ENCODE data around the gene TREX2.

The TREX2 gene

DNA sequence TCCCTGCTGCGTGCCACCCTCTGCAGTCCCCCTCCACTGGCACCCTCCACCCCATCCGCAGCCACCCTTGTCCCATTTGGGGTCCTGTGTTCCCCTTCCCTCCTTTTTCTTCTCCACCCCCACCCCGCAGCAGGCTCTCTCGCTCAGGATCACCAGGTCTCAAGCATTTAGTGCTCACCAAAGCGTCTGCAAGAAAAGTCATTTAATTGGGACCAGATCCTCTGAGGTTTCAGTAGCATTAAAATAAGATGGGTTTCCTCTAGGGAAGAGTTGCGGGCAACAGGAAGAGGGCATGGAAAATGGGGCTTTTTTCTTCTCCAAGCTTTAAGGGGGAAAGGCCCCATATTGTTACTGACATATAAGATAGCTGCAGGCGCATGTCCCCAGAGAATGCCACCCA is 29.4 kb upstream of the TREX2 start:
- no peak for FAIRE-seq

DNA sequence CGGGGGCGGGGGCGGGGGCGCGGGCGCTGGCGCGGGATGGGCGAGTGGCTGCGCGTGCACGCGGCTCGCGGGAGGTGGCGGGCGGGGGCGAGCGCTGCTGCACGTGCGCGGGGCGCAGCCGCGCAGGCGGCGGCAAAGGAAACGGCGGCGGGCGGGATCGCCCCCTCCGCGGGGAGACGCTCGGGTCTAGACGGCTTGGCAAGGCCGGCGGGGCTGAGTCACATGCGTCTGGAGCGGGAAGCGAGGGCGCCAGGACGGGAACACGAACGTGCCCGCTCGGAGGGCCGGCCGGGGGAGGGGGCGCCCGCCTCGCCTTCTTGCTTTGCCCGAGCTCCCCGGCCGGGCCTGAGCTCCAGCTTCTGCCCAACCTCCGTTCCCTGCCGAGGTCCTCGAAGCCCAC is 28.9 kb upstream of the TREX2 start:
- no peak for FAIRE-seq

GRCh38 chrX:153474266-153474665 is 28.4 kb upstream of the TREX2 start:
- no peak for FAIRE-seq

- no peak for FAIRE-seq
Observed at GRCh38 chrX:153473126-153473525, 27.3 kb upstream of the TREX2 start.

- no peak for FAIRE-seq
Observed at GRCh38 chrX:153471663-153472280, 25.9 kb upstream of the TREX2 start.

GRCh38 chrX:153470411-153471363 is 24.8 kb upstream of the TREX2 start, which contains the start of gene HAUS7:
HAUS7 (minus strand) TSS chrX:153470576; CDS start chrX:153470557, 19 bp downstream.
- no peak for FAIRE-seq

- FAIRE-seq, result no peak
Observed at GRCh38 chrX:153469811-153470410, 24.1 kb upstream of the TREX2 start.

GRCh38 chrX:153468008-153468580 is 22.2 kb upstream of the TREX2 start:
- no peak for FAIRE-seq

DNA sequence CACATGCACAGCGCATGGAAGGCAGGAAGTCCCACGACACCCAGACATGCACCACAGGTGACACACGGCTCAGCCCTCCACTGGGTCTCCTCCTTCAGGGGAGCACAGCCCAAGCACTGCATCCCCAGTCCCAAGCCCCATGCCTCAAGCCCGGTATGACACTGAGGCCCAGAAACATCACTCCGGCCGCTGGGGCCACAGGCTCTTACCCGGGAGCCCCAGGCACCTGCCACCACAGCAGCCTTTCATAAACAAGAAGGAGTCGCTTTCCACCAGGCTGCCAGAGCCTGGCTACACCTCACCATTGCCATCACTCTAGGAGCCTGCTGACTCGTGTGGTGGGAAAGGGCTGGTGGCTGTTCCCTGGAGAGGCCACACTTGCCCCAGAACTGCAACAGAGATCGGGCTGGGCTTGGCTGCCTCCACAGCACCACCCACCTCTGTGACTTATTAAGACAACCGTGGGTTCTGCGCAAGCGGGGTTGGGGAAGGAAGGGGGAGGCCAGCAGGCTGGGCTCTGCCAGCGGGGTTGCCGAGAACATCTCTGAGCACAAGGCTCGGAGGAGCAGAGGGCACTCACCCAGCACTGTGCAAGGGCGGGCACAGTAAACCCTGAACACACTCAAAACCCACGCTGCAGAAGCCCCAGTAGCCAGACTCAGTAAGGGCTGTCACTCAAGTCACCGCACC is 20.0 kb upstream of the TREX2 start:
- FAIRE-seq, result no peak

DNA sequence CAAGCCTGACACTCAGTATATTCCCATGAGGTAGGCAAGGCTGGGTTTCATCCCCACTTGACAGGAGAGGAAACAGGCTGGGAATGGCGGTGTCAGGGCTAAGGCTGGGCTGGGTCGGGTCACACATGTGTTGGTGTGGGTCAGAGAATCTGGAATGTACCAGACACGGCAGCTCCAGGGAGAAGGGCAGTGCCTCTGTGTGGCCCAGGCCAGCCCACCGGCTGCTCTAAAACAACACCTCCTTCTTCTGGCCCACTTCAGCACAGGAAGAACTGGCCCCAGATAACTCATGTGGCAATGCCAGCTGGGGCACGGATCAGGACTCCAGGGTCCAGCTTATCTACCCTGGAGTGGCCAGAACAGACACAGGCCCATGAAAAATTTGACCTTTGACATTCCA is 18.3 kb upstream of the TREX2 start:
- FAIRE-seq, result no peak

DNA sequence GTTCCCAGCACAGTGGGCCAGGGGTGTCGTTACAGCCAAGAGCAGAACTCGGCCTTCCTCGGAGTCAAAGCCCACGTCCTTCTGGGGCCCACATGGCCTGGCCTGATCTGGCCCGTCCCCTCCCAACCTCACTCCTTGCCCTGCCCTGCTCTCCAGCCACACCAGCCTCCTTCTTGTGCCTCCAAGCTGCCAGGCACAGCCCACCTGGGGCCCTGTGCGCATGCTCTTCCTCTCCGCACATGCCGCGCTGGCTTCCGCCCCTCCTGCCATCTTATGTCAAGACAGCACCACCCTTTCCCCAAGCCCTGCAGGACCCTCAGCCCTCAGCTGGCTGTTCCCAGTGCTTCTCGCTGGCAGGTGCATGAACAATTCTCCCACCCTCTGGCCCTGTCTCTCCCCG is 17.7 kb upstream of the TREX2 start:
- no peak for FAIRE-seq

GRCh38 chrX:153463031-153463430 is 17.2 kb upstream of the TREX2 start:
- no peak for FAIRE-seq

DNA sequence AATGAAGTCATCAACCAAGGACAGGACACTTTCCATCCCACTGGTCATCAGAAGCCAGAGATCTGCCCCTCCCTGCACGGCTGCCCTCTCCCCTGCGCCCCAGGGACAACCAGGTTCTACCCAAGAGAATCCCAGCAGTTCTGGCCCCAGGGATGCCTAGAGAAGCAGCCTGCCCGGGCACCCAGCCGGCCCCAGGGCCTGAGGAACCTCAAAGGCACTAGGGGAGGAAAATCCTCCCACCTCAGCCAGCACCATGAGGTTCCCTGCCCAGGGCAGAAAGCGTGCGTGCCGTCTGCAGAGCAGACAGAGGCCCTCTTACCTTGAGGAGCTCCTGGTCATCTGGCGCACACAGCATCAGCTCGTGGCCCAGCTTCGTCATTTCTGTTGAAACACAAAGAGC is 16.4 kb upstream of the TREX2 start:
- no peak for FAIRE-seq

- FAIRE-seq, result no peak
Observed at GRCh38 chrX:153460826-153461225, 15.0 kb upstream of the TREX2 start.

- FAIRE-seq, result no peak
Observed at GRCh38 chrX:153459986-153460385, 14.1 kb upstream of the TREX2 start.

DNA sequence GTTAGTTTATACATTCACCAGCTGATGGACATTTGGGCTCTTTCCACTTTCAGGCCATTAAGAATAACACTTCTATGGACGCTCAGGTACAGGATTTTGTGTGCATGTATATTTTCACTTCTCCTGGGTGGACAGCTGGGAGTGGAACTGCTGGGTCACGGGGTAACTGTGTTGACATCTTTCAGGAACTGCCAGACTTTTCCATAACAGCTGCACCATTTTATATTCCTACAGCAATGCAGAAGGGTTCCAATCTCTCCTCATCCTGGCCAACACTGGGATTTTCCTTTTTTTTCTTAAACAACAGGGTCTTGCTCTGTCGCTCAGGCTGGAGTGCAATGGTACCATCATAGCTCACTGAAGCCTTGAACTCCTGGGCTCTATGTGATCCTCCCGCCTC is 12.6 kb upstream of the TREX2 start:
- FAIRE-seq, result no peak

DNA sequence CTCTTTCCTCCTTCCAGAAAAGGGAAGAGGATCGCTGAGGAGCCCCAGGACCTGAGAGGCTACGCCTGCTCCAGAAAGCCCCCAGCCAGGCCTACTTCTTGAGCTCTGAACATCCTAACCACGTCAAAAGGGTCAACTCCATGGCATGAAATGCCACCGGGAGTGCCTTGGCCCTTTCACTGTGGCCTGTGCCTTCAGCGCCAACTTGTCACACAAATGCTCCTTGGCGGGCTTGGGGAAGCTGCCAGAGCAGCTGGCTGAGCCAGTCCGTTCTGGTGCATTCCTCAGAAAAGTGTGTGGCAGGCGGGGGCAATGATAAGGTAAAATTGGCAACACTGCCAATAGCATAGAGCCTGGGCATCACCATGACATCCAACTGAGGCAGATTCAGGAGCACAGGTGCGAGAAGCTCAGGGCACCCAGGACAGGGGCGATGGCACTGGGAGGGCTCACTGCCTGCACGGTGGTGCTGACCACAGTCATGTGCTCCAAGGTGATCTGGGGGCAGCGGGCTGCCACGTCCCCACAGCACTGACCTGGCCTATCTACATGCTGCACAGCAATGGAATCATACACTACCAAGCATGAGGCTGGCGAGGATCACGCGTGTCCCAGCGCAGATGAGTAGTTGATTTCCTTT is 12.1 kb upstream of the TREX2 start:
- FAIRE-seq, result no peak

DNA sequence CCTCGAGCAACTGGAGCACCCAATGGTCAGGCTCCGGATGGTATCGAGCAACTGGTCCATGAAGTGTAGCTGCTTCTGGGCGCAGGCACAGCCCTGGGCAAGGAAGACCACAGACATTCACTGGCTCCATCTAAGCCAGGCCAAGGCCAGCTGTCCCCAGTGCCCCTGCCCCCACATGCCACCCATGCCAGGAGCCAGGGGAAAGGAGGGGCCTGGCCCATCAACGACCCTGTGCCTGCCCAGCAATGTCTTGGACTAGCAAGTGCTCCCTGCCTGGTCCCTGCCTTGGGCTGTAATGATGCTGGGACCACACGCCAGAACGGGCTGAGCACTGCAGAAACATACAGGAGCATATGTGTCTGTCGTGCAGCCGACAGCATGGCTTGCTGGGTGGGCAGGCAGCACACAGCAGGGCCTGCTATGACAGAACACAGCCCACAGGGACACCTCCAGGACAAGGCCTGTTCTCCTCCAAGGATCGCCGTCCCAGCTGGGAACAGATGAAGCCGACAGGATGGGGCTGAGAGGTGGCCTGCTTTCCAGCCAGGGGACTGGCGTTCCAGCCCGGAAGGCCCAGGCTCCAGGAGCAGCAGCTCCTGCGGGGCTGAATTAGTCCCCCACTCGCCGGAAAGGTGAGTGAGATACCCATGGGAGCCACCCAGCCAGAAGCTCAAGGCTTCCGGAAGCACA is 11.4 kb upstream of the TREX2 start:
- FAIRE-seq, result no peak

- no peak for FAIRE-seq
Observed at GRCh38 chrX:153456704-153457103, 10.8 kb upstream of the TREX2 start.

- FAIRE-seq, result no peak
Observed at GRCh38 chrX:153456161-153456560, 10.3 kb upstream of the TREX2 start.

DNA sequence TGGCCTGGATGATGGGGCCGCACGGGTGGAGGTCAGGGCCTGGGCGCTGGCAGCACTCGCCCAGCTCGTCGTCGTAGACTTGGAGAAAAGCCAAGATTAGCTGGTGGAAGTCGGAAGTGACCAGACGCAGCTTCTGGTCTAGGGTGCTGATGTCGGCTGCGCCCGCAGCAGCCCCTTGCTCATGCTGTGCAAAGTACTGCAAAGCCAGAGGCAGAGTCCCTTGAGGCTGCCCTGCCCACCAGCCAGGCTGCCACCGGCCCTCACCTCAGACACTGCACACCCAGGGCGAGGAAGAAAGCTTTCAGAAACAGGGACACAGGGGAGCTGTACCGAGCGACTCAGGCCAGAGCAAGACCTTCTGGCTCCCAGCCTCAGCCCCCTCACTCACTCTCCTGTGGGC is 9.7 kb upstream of the TREX2 start:
- FAIRE-seq, result no peak
